ENCODE measurements around the gene CACHD1.
"Not testable (repeated sequence)": the region's sequence is repeated elsewhere in the genome, so short reads cannot be mapped to it uniquely, and the experiment has no call there.

The CACHD1 gene

DNA sequence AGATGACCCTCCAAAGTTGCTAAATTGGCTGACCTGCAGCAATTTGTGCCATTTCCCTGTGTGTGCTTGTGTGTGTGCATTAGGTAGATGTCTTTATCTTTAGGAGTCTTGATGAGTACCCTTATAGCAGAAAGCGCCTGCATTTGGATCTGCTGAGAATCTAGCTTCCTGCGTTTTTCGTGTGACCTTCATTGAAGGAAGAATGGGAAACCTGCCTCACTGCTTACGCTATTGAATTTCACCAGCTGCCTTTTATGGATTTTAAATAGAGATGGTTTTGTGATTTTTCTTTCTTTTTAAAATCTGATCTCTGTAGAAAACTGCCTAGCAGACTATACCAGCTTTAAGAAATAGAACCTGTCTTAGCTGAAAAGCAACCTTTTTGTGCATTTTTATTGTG, 124.5 kb downstream of the CACHD1 start:
- DNase-seq: no peak

DNA sequence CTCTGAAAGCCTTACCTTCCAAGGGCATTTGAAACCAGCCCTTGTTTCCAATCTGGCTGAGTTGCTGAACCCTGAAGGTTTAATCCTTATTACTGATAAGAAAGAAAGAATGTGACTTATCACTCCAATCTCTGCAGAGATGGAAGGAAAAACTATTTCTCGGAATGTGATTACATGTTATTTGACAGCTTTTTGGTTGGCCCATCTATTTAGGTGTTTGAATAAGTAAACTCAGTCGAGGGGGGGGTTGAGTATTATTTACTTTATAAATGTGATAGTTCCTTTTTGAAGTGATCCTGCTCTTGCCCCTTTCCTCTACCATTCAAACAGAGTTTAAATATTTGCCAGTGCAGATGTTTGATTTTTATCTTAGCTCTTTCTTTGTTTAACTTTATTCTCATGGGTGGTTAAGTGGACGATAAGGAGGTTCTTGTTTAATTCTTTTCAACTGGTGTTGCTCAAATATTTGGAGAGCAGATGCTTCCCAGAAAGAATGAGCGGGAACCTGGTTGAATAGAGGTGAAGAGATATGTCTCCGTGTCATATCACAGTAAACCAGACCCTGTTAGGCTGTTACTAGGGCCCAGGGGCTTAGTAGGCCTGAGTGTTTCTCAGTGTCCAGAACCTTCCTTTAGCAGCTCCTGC, 126.1 kb downstream of the CACHD1 start:
- no peak for DNase-seq

DNA sequence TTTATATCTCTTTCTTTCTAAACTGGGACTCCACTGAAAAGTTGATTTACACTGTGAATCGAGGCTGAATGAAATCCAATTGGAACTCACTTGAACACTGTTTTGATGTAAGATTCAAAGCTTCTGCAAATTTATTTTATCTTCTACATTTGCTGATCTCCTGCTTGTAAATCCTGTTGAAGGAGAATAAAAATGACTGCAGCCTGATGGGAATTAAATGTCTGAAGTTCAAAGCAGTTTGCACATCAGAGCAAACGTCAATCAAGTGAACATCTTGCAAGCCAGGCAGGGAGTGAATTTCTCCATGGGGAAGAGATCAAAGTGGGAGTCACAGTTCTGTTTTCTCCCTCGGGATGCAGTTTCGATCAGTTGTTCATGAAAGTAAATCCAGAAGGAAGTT, 127.2 kb downstream of the CACHD1 start:
- peak; percentile 30 for DNase-seq

DNA sequence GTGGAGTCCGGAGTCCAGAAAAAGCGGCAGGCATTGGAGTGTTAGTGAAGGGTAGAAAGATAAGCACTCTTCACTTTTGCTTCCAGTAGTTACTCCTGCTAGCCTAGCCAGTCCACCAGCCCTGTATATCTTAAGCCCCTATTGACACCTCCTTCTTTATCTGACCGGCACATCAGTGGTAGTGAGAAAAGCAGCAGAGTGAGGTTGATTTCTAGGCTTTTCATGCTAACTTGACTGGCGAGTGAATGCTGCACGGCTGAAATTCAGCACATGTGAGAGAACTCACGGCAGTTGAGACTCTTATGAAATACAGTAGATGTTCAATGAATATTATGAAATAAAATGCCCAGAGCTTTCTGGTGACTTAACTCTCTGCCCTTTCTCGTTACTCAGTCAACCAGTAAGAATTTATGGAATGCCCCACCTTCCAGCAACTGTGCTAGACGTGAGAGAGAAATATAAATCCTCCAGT, 128.2 kb downstream of the CACHD1 start:
- peak; percentile 38 for DNase-seq

DNA sequence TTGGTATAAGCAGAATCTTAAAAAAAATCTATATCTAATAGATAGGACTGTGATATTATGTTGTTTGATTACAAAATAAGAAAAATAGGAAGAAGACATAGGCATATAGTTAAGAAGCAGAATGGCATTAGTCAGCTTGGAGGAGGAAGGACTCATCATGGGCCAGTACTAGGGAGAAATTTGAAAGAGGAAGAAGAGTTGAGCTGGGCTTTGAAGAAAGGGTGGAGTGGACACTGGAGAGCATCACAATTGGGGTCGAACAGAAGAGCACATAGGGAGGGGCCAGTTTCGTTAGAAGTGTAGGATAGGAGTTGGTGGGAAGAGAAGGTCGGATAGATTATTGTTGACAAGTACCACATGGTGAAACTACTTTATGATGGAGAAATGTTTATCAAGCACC, 129.3 kb downstream of the CACHD1 start:
- no peak for DNase-seq

DNA sequence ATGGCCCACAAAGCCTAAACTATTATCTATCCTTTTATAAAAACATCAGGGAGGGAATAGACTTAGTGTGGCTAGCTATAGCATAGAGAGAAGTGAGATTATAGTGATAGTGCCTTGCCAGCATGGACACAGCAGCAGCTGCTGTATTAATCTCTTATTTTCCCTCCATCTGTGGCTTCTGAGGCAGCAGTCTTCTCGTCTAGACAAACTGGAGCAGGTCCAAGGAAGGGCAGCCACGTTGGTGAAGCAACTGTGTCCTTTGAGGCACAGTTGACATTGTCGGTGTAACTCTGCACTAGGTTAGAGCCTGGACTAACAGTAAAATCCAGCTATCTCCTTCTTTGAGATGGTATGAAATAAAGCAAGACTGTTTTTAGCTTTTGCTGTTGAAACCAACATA, 131.3 kb downstream of the CACHD1 start:
- DNase-seq: no peak

DNA sequence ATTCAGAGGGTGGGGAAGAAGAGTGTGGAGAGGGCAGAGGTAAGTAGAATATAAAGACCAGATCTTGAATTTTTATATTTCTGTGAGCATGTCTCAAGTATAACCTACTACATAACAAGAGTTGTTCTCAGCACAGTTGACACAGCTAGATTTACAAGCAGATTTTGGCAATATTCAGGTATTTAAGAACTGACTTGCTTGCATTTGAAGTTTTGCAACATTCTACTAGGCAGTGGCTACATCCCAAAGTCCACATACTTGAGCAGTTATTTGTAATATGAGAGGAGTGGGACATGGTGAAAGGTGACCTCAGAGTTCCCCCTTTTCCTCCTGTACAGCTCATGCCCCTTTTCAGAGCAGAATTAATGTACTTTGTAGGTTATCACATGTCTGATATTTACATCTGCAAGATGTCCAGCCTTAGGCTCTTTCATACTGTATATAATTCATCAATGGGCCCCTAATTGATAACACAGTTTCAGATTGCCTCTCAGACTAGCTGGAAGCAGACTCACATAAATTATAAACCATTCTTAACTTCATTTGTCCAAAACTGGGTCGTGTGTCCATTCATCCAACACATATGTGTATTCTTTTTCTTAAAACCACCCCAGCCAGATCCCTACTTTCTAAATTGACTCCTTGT, 138.2 kb downstream of the CACHD1 start:
- no peak for DNase-seq

DNA sequence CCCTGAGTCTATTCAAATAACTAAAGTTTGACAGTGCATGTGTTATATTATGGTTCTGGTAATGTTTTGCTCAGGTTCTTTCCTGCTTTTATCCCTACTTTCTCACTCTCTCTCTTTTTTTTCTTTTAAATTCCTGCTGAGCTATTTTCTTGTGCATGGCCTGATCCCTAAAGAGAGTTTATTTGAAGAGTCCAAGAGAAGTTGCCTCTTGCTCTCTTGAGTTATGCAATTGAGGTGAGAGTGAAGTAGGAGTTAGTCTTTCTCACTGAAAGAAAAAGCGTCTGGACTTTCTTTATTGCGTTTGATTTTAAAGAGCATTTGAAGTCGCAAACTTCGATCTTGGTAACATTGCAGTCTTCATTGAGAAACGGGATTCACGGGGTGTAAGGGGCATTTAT, 138.7 kb downstream of the CACHD1 start:
- DNase-seq: no peak

DNA sequence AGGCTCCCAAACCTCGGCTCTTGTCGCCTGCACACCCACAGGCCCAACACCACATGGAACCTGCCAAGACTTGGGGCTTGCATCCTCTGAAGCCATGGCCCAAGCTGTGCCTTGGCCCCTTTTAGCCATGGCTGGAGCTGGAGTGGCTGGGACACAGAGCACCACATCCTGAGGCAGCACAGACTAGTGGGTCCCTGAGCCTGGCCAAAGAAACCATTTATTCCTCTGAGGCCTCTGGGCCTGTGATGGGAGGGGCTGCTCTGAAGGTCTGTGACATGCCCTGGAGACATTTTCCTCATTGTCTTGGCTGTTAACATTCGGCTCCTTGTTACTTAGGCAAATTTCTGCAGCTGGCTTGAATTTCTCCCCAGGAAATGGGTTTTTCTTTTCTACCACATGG, 141.0 kb downstream of the CACHD1 start:
- not testable (repeated sequence) for DNase-seq

DNA sequence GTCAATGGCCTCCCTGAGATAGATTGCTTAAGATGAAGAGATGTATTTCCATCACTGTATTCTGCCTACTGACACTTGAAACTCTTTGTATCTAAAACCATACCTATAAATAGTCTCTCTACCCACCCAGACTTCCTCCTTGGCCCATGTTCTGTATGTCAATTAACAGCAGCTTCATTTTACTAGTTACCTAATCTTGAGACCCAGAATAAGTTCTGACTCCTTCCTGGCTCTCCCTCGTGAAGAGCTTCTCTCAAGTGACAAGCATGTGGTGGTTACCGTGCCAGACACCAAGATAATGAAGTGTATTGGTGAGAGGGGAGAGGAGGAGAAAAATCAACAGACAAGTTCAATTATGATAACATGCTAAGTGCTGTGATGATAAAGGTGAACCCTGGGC, 146.1 kb downstream of the CACHD1 start:
- DNase-seq: no peak

DNA sequence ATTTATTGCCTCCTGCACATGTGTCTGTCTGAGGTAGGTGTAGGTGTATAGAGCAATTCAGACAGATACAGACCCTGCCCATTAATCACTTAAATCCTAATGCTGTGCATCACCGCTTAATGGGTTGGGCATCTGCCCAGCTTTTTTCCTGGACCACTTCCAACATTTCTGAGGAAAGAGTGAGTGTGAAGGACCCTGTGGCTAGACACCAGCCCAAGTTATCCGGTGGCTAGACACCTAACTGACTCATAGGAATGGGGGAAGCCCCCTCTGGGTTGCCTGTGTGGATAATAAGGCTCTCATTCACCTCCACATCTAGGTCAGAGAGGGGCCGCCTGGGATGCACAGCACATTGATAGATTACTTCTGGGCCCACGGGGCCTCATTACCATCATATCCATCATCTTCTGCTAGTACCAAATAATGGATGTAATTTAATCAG, 153.8 kb downstream of the CACHD1 start:
- no peak for DNase-seq

DNA sequence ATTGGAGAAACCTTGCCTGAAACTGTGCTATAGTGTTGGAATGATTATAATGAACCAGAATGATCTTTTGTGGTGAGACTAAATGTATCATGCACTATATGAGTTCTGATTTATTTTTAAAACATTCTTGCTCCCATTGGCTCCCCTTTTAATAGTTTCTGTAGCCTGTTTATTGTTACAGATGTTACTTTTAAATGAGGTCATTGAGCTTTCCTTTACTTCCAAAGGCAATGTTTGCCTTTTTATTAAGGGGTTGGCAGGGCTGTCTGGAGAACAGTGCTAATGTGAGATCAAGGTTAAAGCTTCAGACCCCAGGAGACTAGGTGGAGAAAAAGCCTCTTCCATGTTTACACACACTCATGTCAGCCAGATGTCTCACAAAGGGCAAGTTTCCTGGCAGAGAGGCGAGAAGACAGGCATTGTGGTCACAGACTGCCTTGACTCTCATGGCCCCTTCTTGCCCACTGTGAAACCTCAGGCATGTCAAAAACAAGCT, 154.3 kb downstream of the CACHD1 start:
- DNase-seq: no peak

DNA sequence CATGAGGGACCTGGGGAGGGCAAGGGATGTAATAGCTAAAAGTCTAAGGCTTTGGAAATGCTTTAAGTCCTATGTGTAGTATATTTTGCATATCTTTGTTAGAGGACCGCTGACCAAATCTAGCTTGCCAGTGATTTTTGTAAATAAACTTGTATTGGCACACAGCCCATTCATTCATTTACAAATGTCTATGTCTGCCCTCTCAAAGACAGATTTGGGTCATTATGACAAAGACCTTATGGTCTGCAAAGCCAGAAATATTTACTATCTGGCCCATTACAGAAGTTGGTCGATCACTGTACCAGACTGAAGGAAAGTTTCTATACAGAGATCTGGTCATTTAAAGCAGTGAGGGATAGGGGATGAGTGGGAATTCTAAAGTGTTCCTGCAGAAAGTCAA, 154.9 kb downstream of the CACHD1 start:
- DNase-seq: no peak

DNA sequence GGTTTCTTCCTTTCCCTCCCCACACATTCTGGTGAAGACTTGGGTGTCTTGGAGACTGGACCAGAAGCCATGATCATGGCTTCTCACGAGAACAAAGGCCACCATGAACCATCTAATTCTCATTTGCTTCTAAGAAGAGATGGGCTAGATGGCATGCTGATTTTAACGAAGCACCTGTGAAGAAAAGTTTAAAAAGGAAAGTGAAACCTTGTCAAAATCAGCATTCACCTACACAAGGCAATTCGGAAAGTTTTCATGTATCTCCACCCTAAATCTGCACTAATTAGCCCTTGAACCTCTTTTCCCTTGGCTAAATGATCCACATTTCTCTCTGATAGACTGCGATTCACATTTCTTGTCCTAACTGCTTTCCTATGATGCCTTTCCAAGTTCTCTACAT, 160.7 kb downstream of the CACHD1 start:
- no peak for DNase-seq

DNA sequence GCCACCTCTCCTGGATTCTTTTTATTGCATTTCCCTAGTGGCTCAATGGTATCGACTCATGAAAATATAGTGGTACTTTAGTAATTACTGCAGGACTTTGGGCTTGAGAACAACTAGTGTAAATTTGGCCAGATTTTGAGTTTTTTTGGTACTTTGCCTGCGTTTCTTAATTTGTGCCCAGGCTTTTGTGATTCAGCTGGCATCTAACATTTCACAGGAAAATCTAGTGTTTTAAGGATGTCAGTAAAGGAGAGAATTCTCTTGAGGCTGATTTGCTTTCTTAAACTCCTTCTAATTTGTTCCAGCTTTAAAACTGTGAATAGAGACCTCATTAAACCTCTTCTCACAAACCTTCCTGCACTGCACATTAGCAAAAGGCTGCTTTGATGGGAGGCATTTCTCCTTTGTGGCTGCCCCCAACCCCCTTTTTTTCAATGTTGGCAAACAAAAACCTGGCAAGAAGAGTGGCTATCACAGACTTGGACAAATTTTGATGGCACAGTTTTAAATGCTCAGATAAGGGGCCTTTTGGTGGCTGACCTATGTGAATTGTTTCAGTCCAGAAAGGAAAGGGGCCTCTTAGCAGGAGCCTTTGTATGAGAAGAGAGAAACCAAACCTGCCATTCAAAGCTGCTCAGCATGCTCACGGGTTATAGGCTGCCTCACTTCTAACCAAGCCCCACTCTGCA, 161.6 kb downstream of the CACHD1 start:
- DNase-seq: no peak

DNA sequence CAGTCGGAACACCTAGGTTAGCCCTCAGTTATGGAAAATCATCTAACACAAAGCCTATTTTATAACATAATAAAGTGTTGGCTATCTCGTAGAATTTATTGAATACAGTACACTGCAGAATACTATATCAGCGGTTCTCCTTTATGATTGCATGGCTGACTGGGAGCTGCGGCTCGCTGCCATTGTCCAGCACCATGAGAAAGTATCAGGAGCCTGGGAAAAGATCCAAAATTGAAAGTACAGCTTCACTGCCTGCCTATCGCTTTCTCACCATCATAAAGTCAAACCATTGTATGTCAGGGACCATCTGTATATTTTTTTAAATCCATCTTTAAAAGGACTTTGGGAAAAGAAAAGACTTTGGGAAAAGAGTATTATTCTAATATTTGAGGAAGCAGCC, 163.0 kb downstream of the CACHD1 start:
- no peak for DNase-seq

DNA sequence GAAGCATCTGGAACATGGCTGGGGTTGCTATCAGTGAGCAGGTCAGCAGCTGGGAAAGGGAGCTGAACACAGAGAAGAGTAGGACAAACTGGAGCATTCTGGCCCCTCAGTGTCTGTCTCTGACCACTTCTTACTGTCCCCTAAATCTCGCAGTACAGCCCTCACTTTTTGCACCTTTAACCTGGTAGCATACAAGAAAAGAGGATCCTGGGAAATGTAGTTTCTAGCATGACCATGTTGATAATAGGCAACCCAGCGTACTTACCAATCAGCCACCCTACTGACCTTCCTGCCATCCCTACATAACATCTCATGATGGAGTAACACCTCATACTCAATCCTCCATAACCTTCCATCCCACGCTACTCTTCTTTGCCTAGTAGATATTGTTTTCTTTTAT, 175.8 kb downstream of the CACHD1 start:
- DNase-seq: no peak

DNA sequence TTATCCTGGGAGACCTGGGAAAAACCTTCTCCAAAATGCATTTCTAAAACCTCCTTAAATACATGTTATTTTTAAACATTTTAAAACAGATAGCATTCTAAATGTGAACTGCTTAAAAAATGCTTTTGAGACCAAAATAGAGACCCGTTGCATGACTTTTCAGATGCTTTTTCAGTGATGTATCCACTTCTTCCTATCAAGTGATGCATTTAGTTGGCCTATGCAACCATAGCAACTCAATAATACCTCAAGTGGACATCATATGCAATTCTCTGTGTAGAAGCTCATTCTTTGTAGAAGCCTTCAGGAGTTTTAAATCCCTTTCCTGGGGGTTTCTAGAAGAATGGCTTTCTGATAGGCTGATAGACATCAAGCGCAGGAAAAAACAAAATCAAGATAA, 180.5 kb downstream of the CACHD1 start:
- DNase-seq: no peak

DNA sequence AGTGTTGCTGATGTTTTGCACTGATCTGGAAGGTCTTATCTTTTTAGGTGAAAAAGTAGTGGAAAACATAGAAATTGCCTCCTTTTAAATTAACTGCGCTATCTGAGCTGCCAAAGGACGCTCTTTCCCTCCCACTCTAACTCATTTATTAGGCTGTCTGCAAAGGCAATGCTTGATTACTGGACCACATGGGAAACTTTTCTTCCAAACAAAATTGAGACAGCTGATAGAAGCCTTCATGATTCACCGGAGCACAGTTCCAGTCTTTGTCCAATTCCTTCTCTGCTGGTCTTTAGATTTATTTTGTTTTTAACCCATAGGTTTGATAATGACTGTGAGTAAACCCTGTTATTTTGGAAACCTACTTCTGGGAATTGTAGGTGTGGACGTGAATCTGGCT, 181.9 kb downstream of the CACHD1 start:
- DNase-seq: no peak

DNA sequence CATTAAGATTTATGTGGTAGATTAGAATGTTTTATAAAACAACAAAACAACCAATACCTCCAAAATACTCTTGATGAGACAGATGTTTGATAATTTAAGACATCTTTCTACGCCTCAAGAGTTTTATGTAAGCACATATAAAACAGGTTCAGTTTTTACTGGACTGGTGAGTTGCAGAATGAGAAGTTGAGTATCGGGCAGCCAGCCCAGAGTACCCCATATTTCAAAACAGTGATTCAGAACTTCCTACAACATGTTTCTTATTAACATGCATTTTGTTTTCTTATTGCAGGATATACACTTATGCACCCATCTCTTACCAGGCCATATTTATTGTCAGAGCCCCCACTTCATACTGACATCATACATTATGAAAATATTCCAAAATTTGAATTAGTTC, 183.5 kb downstream of the CACHD1 start:
- no peak for DNase-seq

DNA sequence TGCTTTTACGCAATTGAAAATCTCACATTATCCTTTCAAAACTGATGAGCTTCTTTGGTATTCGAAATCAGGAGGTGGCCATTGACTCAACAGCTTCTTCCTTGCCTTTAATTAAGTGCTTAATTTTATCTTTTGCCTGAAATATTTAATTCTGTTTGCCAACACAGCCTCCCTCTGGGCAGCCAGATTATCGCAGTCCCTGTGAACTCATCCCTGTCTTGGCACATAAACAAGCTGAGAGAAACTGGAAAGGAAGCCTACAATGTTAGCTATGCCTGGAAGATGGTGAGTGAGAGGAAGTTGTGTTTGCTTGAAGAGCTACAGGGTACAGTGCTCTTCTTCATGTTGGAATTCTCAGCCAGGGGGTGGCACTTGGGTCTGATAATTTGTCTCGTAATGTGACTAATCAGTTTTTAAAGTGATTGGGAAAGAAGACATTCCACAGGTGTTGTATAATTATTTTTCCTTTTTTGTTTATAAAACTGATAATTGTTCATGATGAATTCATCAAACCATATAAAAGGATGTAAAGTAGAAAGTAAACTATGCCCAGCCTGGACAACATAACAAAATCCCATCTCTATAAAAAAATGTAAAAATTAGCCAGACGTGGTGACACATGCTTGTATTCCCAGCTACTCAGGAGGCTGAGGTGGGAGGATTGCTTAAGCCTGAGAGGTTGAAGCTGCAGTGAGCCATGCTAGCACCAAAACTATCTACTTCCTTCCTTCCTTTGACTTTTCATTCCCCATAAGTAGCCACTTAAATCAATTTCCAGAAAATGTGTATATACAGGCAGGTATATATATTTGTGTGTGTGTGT, 184.8 kb downstream of the CACHD1 start:
- DNase-seq: no peak

DNA sequence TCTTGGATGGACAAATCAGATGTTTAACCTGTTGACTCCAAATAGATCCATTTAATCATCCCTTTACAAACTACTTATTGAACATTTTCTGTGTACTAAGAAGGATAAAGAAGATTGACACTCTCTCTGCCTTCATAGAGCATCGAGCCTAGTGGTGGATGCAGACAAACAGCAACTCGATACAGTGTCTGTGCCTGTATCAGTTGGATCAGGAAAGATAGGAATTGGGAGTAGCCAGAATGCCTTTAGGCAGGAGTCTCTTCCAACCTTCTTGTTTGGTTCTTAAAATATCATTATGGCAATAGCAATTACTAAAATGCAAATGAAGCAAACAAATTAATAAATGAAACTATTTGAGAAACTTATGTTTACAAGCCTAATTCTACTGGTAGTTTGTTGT, 185.9 kb downstream of the CACHD1 start:
- DNase-seq: no peak
